ENCODE results near the gene KCNK6. TPM values are rescaled to one million over a fixed set of nuclear protein-coding genes. Genes with fewer than 3 reads are reported as not detected.

Gene KCNK6
- total RNA-seq, 1 experiment from 2014 or later, result 5.3 TPM

- BruUV-seq (replicated peaks), result no TSS peak
- peak; percentile 65 for DNase-seq (ENCODE audit: unreplicated experiment)
- Mint-ChIP-seq H3K27ac (ENCODE audit: low read depth, unreplicated experiment) (peak overlapping the region; percentile 59), H3K36me3 (ENCODE audit: insufficient read depth, unreplicated experiment) (peaks cover 5% of the 10 kb centered on the region), H3K4me3 (ENCODE audit: unreplicated experiment) (peak overlapping the region; percentile 66), H3K4me1 (ENCODE audit: insufficient read depth, unreplicated experiment) (peaks cover 29% of the 10 kb centered on the region), H3K9me3 (ENCODE audit: unreplicated experiment) (no peaks in the 10 kb centered on the region), H3K27me3 (ENCODE audit: insufficient read depth, unreplicated experiment) (no peaks in the 10 kb centered on the region)
- intact Hi-C loops (cut with micrococcal nuclease), result no loop called here
- no peak for TF ChIP-seq CTCF (IDR thresholded peaks at IDR 0.05; ENCODE audit: unreplicated experiment)
- POLR2A ChIA-PET, result interaction anchor here (0.6 to 5.6 kb wide), 11 partner anchors 8 to 533 kb away, joined by 3 to 49 read pairs (median 4); partner anchors contain the start of genes C19orf33, CATSPERG, PSMD8 and SPINT2
- CTCF ChIA-PET, result interaction anchor here (0.6 to 1.6 kb wide), 15 partner anchors 14 to 1672 kb away, joined by 3 to 7 read pairs (median 3); partner anchors contain the start of genes C19orf33 and CATSPERG
Measured at GRCh38 chr19:38318660-38319059, 985 bp upstream of the KCNK6 start.

- no peak for TF ChIP-seq CTCF (IDR thresholded peaks at IDR 0.05; ENCODE audit: unreplicated experiment)
- CTCF ChIA-PET, result interaction anchor here (1.2 to 2.7 kb wide), 5 partner anchors 53 to 418 kb away, joined by 3 to 7 read pairs (median 5); partner anchors contain the start of gene PSMD8
- Mint-ChIP-seq H3K36me3 (ENCODE audit: insufficient read depth, unreplicated experiment) (peaks cover 5% of the 10 kb centered on the region), H3K4me1 (ENCODE audit: insufficient read depth, unreplicated experiment) (peaks cover 29% of the 10 kb centered on the region), H3K9me3 (ENCODE audit: unreplicated experiment) (no peaks in the 10 kb centered on the region), H3K27me3 (ENCODE audit: insufficient read depth, unreplicated experiment) (no peaks in the 10 kb centered on the region), H3K4me3 (ENCODE audit: unreplicated experiment) (peak overlapping the region; percentile 66), H3K27ac (ENCODE audit: low read depth, unreplicated experiment) (no peak overlapping the region)
- no peak for DNase-seq (ENCODE audit: unreplicated experiment)
- POLR2A ChIA-PET, result interaction anchor here (0.8 to 5.6 kb wide), 3 partner anchors 15 to 55 kb away, joined by 3 to 49 read pairs (median 45); partner anchors contain the start of genes C19orf33, CATSPERG and SPINT2
- BruUV-seq (replicated peaks), result no TSS peak
- intact Hi-C loops (cut with micrococcal nuclease), result no loop called here
Measured at GRCh38 chr19:38320969-38321339, 1.3 kb downstream of the KCNK6 start.

- Mint-ChIP-seq H3K4me1 (ENCODE audit: insufficient read depth, unreplicated experiment) (peaks cover 29% of the 10 kb centered on the region), H3K27me3 (ENCODE audit: insufficient read depth, unreplicated experiment) (no peaks in the 10 kb centered on the region), H3K4me3 (ENCODE audit: unreplicated experiment) (peak overlapping the region; percentile 66), H3K36me3 (ENCODE audit: insufficient read depth, unreplicated experiment) (peaks cover 5% of the 10 kb centered on the region), H3K9me3 (ENCODE audit: unreplicated experiment) (no peaks in the 10 kb centered on the region), H3K27ac (ENCODE audit: low read depth, unreplicated experiment) (peak overlapping the region; percentile 18)
- peak; percentile 61 for DNase-seq (ENCODE audit: unreplicated experiment)
- no peak for TF ChIP-seq CTCF (IDR thresholded peaks at IDR 0.05; ENCODE audit: unreplicated experiment)
- intact Hi-C loops (cut with micrococcal nuclease), result no loop called here
- POLR2A ChIA-PET, result interaction anchor here (0.5 to 5.6 kb wide), 6 partner anchors 13 to 419 kb away, joined by 3 to 49 read pairs (median 4); partner anchors contain the start of genes C19orf33, CATSPERG and SPINT2
- CTCF ChIA-PET, result interaction anchor here (0.9 to 2.7 kb wide), 4 partner anchors 52 to 419 kb away, joined by 3 to 7 read pairs (median 4); partner anchors contain the start of gene PSMD8
- BruUV-seq (replicated peaks), result no TSS peak
Measured at GRCh38 chr19:38321646-38322196, 2.1 kb downstream of the KCNK6 start.

GRCh38 chr19:38323291-38323690, 3.6 kb downstream of the KCNK6 start:
- BruUV-seq (replicated peaks), result no TSS peak
- Mint-ChIP-seq H3K36me3 (ENCODE audit: insufficient read depth, unreplicated experiment) (peaks cover 5% of the 10 kb centered on the region), H3K9me3 (ENCODE audit: unreplicated experiment) (no peaks in the 10 kb centered on the region), H3K4me3 (ENCODE audit: unreplicated experiment) (no peak overlapping the region), H3K27me3 (ENCODE audit: insufficient read depth, unreplicated experiment) (no peaks in the 10 kb centered on the region), H3K4me1 (ENCODE audit: insufficient read depth, unreplicated experiment) (peaks cover 27% of the 10 kb centered on the region), H3K27ac (ENCODE audit: low read depth, unreplicated experiment) (no peak overlapping the region)
- ChIA-PET POLR2A (interaction anchor here (5.6 kb wide), 1 partner anchor 57 kb away, joined by 45 read pairs; the partner anchor contains the start of gene SPINT2), CTCF (interaction anchor here (0.7 kb wide), 1 partner anchor 9 kb away, joined by 3 read pairs; no protein-coding TSS in a partner anchor)
- intact Hi-C loops (cut with micrococcal nuclease), result no loop called here
- no peak for DNase-seq (ENCODE audit: unreplicated experiment)
- no peak for TF ChIP-seq CTCF (IDR thresholded peaks at IDR 0.05; ENCODE audit: unreplicated experiment)

Measured in MCF 10A (cell line).